Nucleus accumbens (tissue), 56 donors: ENCODE measurements around the gene USB1.

Source experiments
- DNase-seq, 56 donors: peaks; one replicate each; lab custom pipeline; 2025; lab: John Stamatoyannopoulos, UW

The USB1 gene

GRCh38 chr16:58044266-58045019 is 43.2 kb downstream of the USB1 start:
- DNase-seq, result no peak

GRCh38 chr16:58045096-58045495 is 43.9 kb downstream of the USB1 start:
- no peak for DNase-seq

- no peak for DNase-seq
These were observed 45.1 kb downstream of the USB1 start for GRCh38 chr16:58046054-58046881.

- no peak for DNase-seq
These were observed 45.7 kb downstream of the USB1 start for GRCh38 chr16:58046936-58047335.

- DNase-seq, result no peak
These were observed 46.5 kb downstream of the USB1 start for GRCh38 chr16:58047557-58048348.

GRCh38 chr16:58048494-58049231 is 47.5 kb downstream of the USB1 start:
- no peak for DNase-seq

GRCh38 chr16:58049232-58050185 is 48.3 kb downstream of the USB1 start:
- no peak for DNase-seq

GRCh38 chr16:58051296-58051695 is 50.1 kb downstream of the USB1 start:
- DNase-seq, result no peak

GRCh38 chr16:58051821-58052603 is 50.8 kb downstream of the USB1 start:
- no peak for DNase-seq

- DNase-seq, result no peak
These were observed 52.4 kb downstream of the USB1 start for GRCh38 chr16:58053682-58054005.

GRCh38 chr16:58054289-58054688 is 53.1 kb downstream of the USB1 start:
- no peak for DNase-seq

- DNase-seq, result no peak
These were observed 55.4 kb downstream of the USB1 start for GRCh38 chr16:58056580-58056979.

- DNase-seq, result peak in 1 of 56 donors; percentile 19
These were observed 55.9 kb downstream of the USB1 start for GRCh38 chr16:58057121-58057520.

- DNase-seq, result no peak
These were observed 56.6 kb downstream of the USB1 start for GRCh38 chr16:58057784-58058183.

GRCh38 chr16:58062821-58063220 is 61.6 kb downstream of the USB1 start:
- no peak for DNase-seq

GRCh38 chr16:58063377-58064076 is 62.3 kb downstream of the USB1 start:
- DNase-seq, result no peak

GRCh38 chr16:58070585-58070984 is 69.4 kb downstream of the USB1 start:
- no peak for DNase-seq
